SK-N-MC (cell line): ENCODE data around the gene SOCS6.

ENCODE experiments used
- EZH2 ChIP-seq: fragments of 200-600 bp; sonication (generic); IDR thresholded peaks from one replicate; pipeline ENCODE4 v1.6.1; 2017; ENCODE audit warnings: antibody characterized with exemption
- FOXP2 ChIP-seq: optimal IDR thresholded peaks from 2 replicates; pipeline ENCODE3; 2011; ENCODE audit warnings: mild to moderate bottlenecking, moderate library complexity; ENCODE audit not compliant: insufficient read depth; ENCODE audit errors: extremely low read length, control extremely low read depth

- TF ChIP-seq EZH2, result no peak
- no peak for TF ChIP-seq FOXP2
These were observed 534 bp upstream of the SOCS6 start for GRCh38 chr18:70288171-70288850.
